ENCODE data around the gene DNAH14. TPM values are rescaled to one million over a fixed set of nuclear protein-coding genes. Genes with fewer than 3 reads are reported as not detected.

Gene DNAH14
- total and polyA plus RNA-seq, 2 donors (not counting 1 experiment from before 2014, with no cell fraction given), result not detected

DNA sequence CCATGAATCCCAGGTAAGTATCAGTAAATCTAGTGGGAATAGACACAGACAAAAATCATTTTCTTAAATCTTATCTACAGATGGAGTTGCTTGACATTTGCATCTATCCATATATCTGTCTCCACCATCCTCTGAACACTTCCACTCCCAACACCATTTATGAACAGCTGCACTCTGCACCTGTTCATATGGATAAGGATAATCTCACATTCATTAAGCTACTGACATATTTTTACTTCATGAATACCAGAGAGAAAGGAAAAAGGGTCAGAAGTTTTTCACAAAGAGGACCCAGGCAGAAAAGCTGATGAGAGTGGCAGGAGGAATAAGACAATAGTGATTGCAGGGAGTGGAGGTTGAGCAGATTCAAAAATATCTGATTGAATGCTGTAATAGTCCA lies 222.6 kb downstream of the DNAH14 start:
- Histone ChIP-seq H3K9me3 (ENCODE audit: control extremely low read depth in 1 of 3, control insufficient read depth in 2 of 3, insufficient read depth in 1 of 3, low read length in 2 of 3) (no peaks in the 10 kb centered on the region), H2AFZ (ENCODE audit: insufficient read depth, low read depth, low read length, poor library complexity, severe bottlenecking) (no peak overlapping the region), H3K9ac (ENCODE audit: low read length) (no peak overlapping the region), H4K20me1 (ENCODE audit: control insufficient read depth, insufficient read depth, low read length, poor library complexity, severe bottlenecking) (no peaks in the 10 kb centered on the region), H3K36me3 (replicated peaks in 1 of 2; ENCODE audit: control extremely low read depth in 1 of 2, control insufficient read depth in 1 of 2, extremely low read depth in 1 of 2, insufficient read depth in 2 of 2, low read length in 1 of 2) (no peaks in the 10 kb centered on the region), H3K4me3 (ENCODE audit: control extremely low read depth in 1 of 5, extremely low read depth in 1 of 5, insufficient read depth in 1 of 5, low read depth in 2 of 5, low read length in 4 of 5) (no peak overlapping the region), H3K4me1 (ENCODE audit: control insufficient read depth in 2 of 2, insufficient read depth in 2 of 2, low read length in 2 of 2) (no peaks in the 10 kb centered on the region), H3K27ac (ENCODE audit: low read length in 2 of 2) (no peak overlapping the region), H3K79me2 (ENCODE audit: control insufficient read depth, insufficient read depth, low read length) (no peaks in the 10 kb centered on the region), H3K27me3 (replicated peaks in 1 of 4; ENCODE audit: control extremely low read depth in 1 of 4, control insufficient read depth in 3 of 4, insufficient read depth in 4 of 4, low read length in 3 of 4) (no peaks in the 10 kb centered on the region), H3K4me2 (replicated peaks; ENCODE audit: low read depth, low read length, poor library complexity, severe bottlenecking) (no peak overlapping the region)
- Mint-ChIP-seq H3K4me1 (peaks cover 10% of the 10 kb centered on the region), H3K4me3 (no peak overlapping the region), H3K27ac (no peak overlapping the region), H3K9me3 (ENCODE audit: insufficient read depth) (no peaks in the 10 kb centered on the region), H3K27me3 (peaks cover 5% of the 10 kb centered on the region)
- intact Hi-C loops (cut with micrococcal nuclease), result no loop called here
- TF ChIP-seq, protein P1, sequence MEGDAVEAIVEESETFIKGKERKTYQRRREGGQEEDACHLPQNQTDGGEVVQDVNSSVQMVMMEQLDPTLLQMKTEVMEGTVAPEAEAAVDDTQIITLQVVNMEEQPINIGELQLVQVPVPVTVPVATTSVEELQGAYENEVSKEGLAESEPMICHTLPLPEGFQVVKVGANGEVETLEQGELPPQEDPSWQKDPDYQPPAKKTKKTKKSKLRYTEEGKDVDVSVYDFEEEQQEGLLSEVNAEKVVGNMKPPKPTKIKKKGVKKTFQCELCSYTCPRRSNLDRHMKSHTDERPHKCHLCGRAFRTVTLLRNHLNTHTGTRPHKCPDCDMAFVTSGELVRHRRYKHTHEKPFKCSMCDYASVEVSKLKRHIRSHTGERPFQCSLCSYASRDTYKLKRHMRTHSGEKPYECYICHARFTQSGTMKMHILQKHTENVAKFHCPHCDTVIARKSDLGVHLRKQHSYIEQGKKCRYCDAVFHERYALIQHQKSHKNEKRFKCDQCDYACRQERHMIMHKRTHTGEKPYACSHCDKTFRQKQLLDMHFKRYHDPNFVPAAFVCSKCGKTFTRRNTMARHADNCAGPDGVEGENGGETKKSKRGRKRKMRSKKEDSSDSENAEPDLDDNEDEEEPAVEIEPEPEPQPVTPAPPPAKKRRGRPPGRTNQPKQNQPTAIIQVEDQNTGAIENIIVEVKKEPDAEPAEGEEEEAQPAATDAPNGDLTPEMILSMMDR (IDR thresholded peaks at IDR 0.05), result no peak
- TF ChIP-seq EZH2 (IDR thresholded peaks at IDR 0.05; ENCODE audit: borderline replicate concordance, insufficient read depth, low read depth, low read length, poor library complexity, severe bottlenecking), result no peak
- ATAC-seq (ENCODE audit: low read depth), result no peak
- DNase-seq, result no peak
- POLR2A ChIA-PET, result no interaction called here
- CTCF ChIA-PET, result no interaction called here

DNA sequence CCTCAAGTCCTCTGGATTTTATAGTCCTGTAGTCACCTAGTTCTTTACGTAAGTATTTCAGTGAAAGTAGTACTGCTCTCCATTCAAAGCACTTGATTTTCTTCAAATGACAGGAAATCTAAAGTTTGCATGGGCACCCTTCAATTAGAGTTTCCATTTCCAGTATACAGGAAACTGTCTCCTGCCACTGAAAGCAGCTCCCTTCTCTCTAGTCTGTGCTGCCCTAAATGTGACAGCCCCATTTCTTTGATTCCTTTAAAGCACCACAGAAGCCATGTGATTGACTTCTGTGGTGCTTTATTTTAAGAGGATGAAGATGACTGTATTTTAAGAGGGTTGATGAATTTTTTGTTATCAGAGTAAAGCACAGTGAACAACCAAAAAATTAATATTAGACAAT lies 226.1 kb downstream of the DNAH14 start:
- Mint-ChIP-seq H3K27me3 (peaks cover 5% of the 10 kb centered on the region), H3K27ac (no peak overlapping the region), H3K4me3 (no peak overlapping the region), H3K4me1 (peaks cover 10% of the 10 kb centered on the region), H3K9me3 (ENCODE audit: insufficient read depth) (no peaks in the 10 kb centered on the region)
- ATAC-seq (ENCODE audit: low read depth), result no peak
- no peaks in the 10 kb centered on the region for H3K27me3 ChIP-seq (replicated peaks in 1 of 4; ENCODE audit: control extremely low read depth in 1 of 4, control insufficient read depth in 3 of 4, insufficient read depth in 4 of 4, low read length in 3 of 4)
- CTCF ChIA-PET, result no interaction called here
- no peaks in the 10 kb centered on the region for H4K20me1 ChIP-seq (ENCODE audit: control insufficient read depth, insufficient read depth, low read length, poor library complexity, severe bottlenecking)
- H3K9ac ChIP-seq (ENCODE audit: low read length), result no peak overlapping the region
- no peaks in the 10 kb centered on the region for H3K79me2 ChIP-seq (ENCODE audit: control insufficient read depth, insufficient read depth, low read length)
- H3K9me3 ChIP-seq (ENCODE audit: control extremely low read depth in 1 of 3, control insufficient read depth in 2 of 3, insufficient read depth in 1 of 3, low read length in 2 of 3), result no peaks in the 10 kb centered on the region
- POLR2A ChIA-PET, result no interaction called here
- H3K36me3 ChIP-seq (replicated peaks in 1 of 2; ENCODE audit: control extremely low read depth in 1 of 2, control insufficient read depth in 1 of 2, extremely low read depth in 1 of 2, insufficient read depth in 2 of 2, low read length in 1 of 2), result no peaks in the 10 kb centered on the region
- H3K27ac ChIP-seq (ENCODE audit: low read length in 2 of 2), result no peak overlapping the region
- WGBS (ENCODE audit: insufficient coverage), result no CpG with 5 or more reads among the region's 1 CpG
- no peak overlapping the region for H2AFZ ChIP-seq (ENCODE audit: insufficient read depth, low read depth, low read length, poor library complexity, severe bottlenecking)
- H3K4me1 ChIP-seq (ENCODE audit: control insufficient read depth in 2 of 2, insufficient read depth in 2 of 2, low read length in 2 of 2), result no peaks in the 10 kb centered on the region
- no peak overlapping the region for H3K4me2 ChIP-seq (replicated peaks; ENCODE audit: low read depth, low read length, poor library complexity, severe bottlenecking)
- TF ChIP-seq, protein P1 (IDR thresholded peaks at IDR 0.05), result no peak
- no peak for TF ChIP-seq EZH2 (IDR thresholded peaks at IDR 0.05; ENCODE audit: borderline replicate concordance, insufficient read depth, low read depth, low read length, poor library complexity, severe bottlenecking)
- intact Hi-C loops (cut with micrococcal nuclease), result no loop called here
- DNase-seq, result no peak
- no peak overlapping the region for H3K4me3 ChIP-seq (ENCODE audit: control extremely low read depth in 1 of 5, extremely low read depth in 1 of 5, insufficient read depth in 1 of 5, low read depth in 2 of 5, low read length in 4 of 5)

Measured in B cell (primary cell).